Stimulated activated CD4-positive, alpha-beta T cell treated with anti-CD3 and anti-CD28 coated beads, Interleukin-1b, Interleukin-23, amount 100 ng/mL, for 1 hour (primary cell): ENCODE measurements around the gene PTPRN2.

Experiments used
- DNase-seq, 2 donors: peaks; one replicate each; pipeline ENCODE4 v3.0.0-alpha.2; 2020; ENCODE audit warnings: low read depth in 2 of 2

Gene PTPRN2

GRCh38 chr7:158017111-158018097 is 570.2 kb downstream of the PTPRN2 start:
- no peak for DNase-seq

- no peak for DNase-seq
Measured at GRCh38 chr7:158016180-158017097, 571.2 kb downstream of the PTPRN2 start.

DNA sequence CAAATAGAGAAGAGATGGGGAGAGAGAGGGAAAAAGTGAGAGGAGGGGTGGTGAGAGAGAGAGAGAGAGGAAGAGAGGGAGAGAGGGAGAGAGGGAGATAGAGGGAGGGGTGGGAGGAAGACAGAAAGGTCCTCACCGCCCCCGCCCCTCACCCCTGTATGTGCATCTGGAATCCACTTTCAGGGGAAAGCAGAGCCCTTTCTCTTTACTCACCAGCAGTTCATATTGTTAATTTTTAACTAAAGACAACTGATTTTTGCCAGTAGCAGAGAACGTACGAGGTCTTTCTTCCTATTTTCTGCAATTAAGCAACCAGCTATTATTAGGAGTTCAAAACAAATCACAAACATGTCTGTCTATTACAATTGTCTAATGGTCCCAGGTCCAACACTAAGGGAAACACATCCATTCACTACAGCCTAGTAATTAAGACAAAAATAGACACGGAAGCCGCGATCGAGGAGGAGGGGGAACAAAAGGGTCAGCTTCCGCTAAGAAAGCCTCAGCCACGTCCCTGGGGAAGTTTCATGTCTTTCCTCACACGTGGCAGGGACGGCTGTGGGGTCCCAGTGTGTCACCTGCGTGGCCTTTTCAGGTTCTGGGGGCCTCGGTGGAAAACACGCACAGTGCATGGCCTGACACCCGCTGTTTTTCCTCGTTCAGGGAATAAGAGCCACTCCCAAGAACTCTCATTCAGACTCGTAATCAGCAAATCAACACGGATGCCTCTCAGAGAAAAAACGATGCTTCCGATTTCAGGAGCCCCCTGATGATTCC is 572.0 kb downstream of the PTPRN2 start:
- no peak for DNase-seq

GRCh38 chr7:158014976-158015375 is 572.6 kb downstream of the PTPRN2 start:
- DNase-seq: no peak

DNA sequence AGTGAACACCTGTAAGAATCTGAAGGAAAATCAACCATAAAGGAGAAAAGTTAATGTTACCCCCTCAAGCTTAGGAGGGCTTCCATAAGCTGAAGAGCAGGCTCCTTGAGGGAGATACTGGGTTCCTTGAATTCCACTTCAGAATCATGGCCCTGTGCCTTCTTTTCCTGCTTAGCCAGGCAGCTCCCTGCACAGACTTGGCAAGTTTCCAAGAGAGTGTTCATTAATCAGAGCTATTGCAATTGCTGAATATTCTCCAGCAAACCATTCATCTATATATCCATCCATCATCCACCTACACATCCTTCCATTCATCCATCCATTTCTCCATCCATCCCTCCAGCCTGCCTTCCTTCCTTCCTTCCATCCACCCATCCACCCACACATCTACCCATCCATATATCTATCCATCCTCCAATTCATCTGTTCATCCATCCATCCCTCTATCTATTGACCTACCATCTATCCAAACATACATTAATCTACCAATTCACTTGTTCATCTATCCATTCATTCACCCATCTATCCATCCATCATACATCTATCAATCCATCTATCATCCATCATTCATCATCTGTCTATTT is 574.4 kb downstream of the PTPRN2 start:
- no peak for DNase-seq

- no peak for DNase-seq
Measured at GRCh38 chr7:158011941-158012340, 575.7 kb downstream of the PTPRN2 start.

- no peak for DNase-seq
Measured at GRCh38 chr7:158010961-158011693, 576.5 kb downstream of the PTPRN2 start.

DNA sequence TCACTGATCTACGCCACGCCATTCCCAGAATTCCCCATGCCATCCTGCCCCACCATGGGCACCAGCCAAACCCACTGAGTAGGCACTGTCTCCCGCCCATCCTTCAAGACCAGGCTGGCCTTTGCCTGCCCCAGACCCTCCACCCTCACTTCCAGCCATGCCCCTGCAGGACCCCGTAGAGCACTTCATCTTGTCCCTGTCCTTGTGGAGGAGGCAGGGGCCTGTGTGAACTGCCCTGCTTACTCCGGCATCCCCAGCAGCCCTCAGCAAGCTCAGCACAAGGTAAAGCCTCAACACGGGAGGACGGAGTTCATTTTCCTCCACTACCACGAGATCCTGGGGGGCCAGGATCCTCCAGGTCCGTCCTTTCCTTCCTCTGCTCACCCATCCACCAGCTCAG is 577.7 kb downstream of the PTPRN2 start:
- no peak for DNase-seq

- DNase-seq: no peak
Measured at GRCh38 chr7:158008267-158008666, 579.4 kb downstream of the PTPRN2 start.

- no peak for DNase-seq
Measured at GRCh38 chr7:158007697-158008257, 579.8 kb downstream of the PTPRN2 start.

GRCh38 chr7:158006841-158007696 is 580.6 kb downstream of the PTPRN2 start:
- DNase-seq: no peak

GRCh38 chr7:158005531-158005930 is 582.1 kb downstream of the PTPRN2 start:
- DNase-seq: no peak

GRCh38 chr7:158004123-158004490 is 583.5 kb downstream of the PTPRN2 start:
- no peak for DNase-seq

- no peak for DNase-seq
Measured at GRCh38 chr7:158003441-158004122, 584.0 kb downstream of the PTPRN2 start.

GRCh38 chr7:158002486-158003080 is 585.0 kb downstream of the PTPRN2 start:
- no peak for DNase-seq

- no peak for DNase-seq
Measured at GRCh38 chr7:158001621-158002320, 585.9 kb downstream of the PTPRN2 start.

DNA sequence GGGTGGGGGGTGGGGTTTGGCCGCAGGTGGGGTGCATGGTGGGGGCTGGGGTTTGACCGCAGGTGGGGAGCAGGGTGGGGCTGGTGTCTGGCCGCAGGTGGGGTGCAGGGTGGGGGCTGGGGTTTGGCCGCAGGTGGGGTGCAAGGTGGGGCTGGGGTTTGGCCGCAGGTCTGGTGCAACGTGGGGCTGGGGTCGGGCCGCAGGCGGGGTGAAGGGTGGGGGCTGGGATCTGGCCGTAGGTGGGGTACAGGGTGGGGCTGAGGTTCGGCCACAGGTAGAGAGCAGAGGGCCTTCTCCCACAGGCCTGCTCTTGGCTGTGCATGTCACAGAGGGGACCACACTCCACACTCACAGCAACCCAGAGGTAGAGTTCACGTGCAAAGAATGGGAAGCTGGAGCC is 586.6 kb downstream of the PTPRN2 start:
- no peak for DNase-seq

DNA sequence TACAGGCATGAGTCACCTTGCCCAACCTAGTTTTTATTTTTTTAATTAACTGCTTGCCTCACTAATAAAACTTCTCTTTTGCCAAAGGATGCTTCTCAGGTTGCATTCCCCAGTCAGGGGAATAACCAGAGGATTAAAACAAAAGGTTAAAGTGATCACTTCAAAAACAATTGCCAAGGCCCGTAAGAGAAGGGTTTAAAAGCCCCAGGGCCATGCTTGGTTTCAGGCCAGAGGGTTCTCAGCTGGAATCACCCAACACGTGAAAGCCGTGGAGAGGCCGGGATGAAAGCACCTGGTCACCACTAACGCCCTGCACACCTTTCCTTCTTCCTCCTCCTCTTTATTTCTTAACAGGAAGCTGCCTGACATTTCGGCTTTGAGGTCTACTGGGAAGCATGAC is 587.5 kb downstream of the PTPRN2 start:
- no peak for DNase-seq
